Measurements from ENCODE around the gene DCC.

DNA sequence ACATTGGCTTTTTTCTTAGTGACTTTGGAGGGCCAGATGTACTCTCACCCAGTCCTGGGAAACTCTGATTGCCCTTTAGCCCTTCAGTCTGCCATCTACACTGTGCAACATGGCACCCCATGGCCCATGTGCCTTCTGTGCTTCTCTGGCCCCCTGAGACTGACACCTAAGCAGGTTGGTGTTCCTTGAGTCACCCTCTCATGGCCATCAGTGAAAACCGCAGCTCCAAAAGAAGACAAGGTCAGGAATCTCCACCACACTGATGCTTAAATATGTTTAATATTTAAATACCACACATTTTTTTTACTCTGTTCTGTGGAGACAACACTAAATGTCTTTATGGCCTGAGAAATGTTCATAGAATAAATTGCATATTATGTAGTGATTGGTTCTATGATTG is 23.9 kb downstream of the DCC start:
- TF ChIP-seq, protein P1, sequence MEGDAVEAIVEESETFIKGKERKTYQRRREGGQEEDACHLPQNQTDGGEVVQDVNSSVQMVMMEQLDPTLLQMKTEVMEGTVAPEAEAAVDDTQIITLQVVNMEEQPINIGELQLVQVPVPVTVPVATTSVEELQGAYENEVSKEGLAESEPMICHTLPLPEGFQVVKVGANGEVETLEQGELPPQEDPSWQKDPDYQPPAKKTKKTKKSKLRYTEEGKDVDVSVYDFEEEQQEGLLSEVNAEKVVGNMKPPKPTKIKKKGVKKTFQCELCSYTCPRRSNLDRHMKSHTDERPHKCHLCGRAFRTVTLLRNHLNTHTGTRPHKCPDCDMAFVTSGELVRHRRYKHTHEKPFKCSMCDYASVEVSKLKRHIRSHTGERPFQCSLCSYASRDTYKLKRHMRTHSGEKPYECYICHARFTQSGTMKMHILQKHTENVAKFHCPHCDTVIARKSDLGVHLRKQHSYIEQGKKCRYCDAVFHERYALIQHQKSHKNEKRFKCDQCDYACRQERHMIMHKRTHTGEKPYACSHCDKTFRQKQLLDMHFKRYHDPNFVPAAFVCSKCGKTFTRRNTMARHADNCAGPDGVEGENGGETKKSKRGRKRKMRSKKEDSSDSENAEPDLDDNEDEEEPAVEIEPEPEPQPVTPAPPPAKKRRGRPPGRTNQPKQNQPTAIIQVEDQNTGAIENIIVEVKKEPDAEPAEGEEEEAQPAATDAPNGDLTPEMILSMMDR (IDR thresholded peaks at IDR 0.05): no peak
- TF ChIP-seq POLR2A (IDR thresholded peaks at IDR 0.05): no peak

Measured in testis (tissue), 2 donors.